Measurements from ENCODE around the gene PRDM13.
"Not testable (repeated sequence)": the region's sequence is repeated elsewhere in the genome, so short reads cannot be mapped to it uniquely, and the experiment has no call there.

PRDM13 gene

GRCh38 chr6:99629293-99629692, 22.7 kb downstream of the PRDM13 start:
- DNase-seq (ENCODE audit: low read depth in 2 of 2): no peak

- DNase-seq (ENCODE audit: low read depth in 2 of 2): no peak
These were observed 31.0 kb downstream of the PRDM13 start for GRCh38 chr6:99637629-99638028.

GRCh38 chr6:99638358-99638757, 31.7 kb downstream of the PRDM13 start:
- DNase-seq (ENCODE audit: low read depth in 2 of 2): not testable (repeated sequence)

GRCh38 chr6:99641270-99641669, 34.6 kb downstream of the PRDM13 start:
- no peak for DNase-seq (ENCODE audit: low read depth in 2 of 2)

- no peak for DNase-seq (ENCODE audit: low read depth in 2 of 2)
These were observed 39.4 kb downstream of the PRDM13 start for GRCh38 chr6:99645986-99646385.

GRCh38 chr6:99650091-99650571, 43.5 kb downstream of the PRDM13 start:
- DNase-seq (ENCODE audit: low read depth in 2 of 2): not testable (repeated sequence)

GRCh38 chr6:99660206-99660605, 53.6 kb downstream of the PRDM13 start:
- no peak for DNase-seq (ENCODE audit: low read depth in 2 of 2)

- DNase-seq (ENCODE audit: low read depth in 2 of 2): no peak
These were observed 55.2 kb downstream of the PRDM13 start for GRCh38 chr6:99661870-99662269.

GRCh38 chr6:99662616-99663015, 56.0 kb downstream of the PRDM13 start:
- no peak for DNase-seq (ENCODE audit: low read depth in 2 of 2)
